DOHH2 (cell line): ENCODE measurements around the gene MYO1B.

Experiments
- H3F3A ChIP-seq: fragments of 200-600 bp; sonication (generic), shearing (Covaris generic); 2 replicates; pipeline ENCODE4 v1.6.0; 2016; ENCODE audit warnings: antibody characterized with exemption, mild to moderate bottlenecking; ENCODE audit not compliant: control insufficient read depth, insufficient read depth
- H3K27ac ChIP-seq: fragments of 200-600 bp; sonication (generic); 2 replicates; pipeline ENCODE4 v1.5.1; 2014; ENCODE audit warnings: low read depth, mild to moderate bottlenecking, low read length, moderate library complexity
- H3K27me3 ChIP-seq: fragments of 200-600 bp; sonication (generic); 2 replicates; pipeline ENCODE4 v1.6.1; 2014; ENCODE audit warnings: mild to moderate bottlenecking, low read length, mixed read lengths; ENCODE audit not compliant: control insufficient read depth
- H3K36me3 ChIP-seq: fragments of 200-600 bp; sonication (generic); 2 replicates; pipeline ENCODE4 v1.6.1; 2014; ENCODE audit warnings: mild to moderate bottlenecking, low read length, moderate library complexity, mixed read lengths; ENCODE audit not compliant: control insufficient read depth
- H3K4me1 ChIP-seq: fragments of 200-600 bp; sonication (generic); 2 replicates; pipeline ENCODE4 v1.6.1; 2014; ENCODE audit warnings: mild to moderate bottlenecking, low read length, mixed read lengths; ENCODE audit not compliant: control insufficient read depth
- H3K4me2 ChIP-seq: fragments of 200-600 bp; sonication (generic); 2 replicates; pipeline ENCODE4 v1.6.0; 2014; ENCODE audit warnings: mild to moderate bottlenecking, low read length, moderate library complexity
- H3K4me3 ChIP-seq: fragments of 200-600 bp; sonication (generic); 2 replicates; pipeline ENCODE4 v1.5.1; 2014; ENCODE audit warnings: mild to moderate bottlenecking, low read length, mixed read lengths
- H3K79me2 ChIP-seq: fragments of 200-600 bp; sonication (generic); 2 replicates; pipeline ENCODE4 v1.6.1; 2014; ENCODE audit warnings: mild to moderate bottlenecking, low read length, mixed read lengths; ENCODE audit not compliant: control insufficient read depth
- H3K9me2 ChIP-seq: fragments of 200-600 bp; sonication (generic); replicated peaks from 2 replicates; pipeline ENCODE4 v1.6.1; 2014; ENCODE audit warnings: mild to moderate bottlenecking, low read length, mixed read lengths; ENCODE audit not compliant: control insufficient read depth
- H3K9me3 ChIP-seq: fragments of 200-600 bp; sonication (generic); 2 replicates; pipeline ENCODE4 v1.6.1; 2014; ENCODE audit warnings: antibody characterized with exemption, low read length, mixed read lengths; ENCODE audit not compliant: control insufficient read depth, insufficient read depth
- H4K20me1 ChIP-seq: fragments of 200-600 bp; sonication (generic); 2 replicates; pipeline ENCODE4 v1.6.0; 2014; ENCODE audit warnings: low read depth, mild to moderate bottlenecking, antibody characterized with exemption, low read length, moderate library complexity; ENCODE audit not compliant: control insufficient read depth, insufficient read depth
- EZH2phosphoT487 ChIP-seq: fragments of 200-600 bp; sonication (generic); IDR thresholded peaks from 2 replicates; pipeline ENCODE4 v1.6.1; 2017; ENCODE audit warnings: borderline replicate concordance, mild to moderate bottlenecking, antibody characterized with exemption, low read length, moderate library complexity, mixed read lengths
- TF ChIP-seq, protein P1 (sequence below): fragments of 200-600 bp; sonication (generic); IDR thresholded peaks from one replicate; pipeline ENCODE4 v1.5.1; 2014; ENCODE audit warnings: antibody characterized with exemption, mild to moderate bottlenecking, low read depth, low read length; ENCODE audit not compliant: poor library complexity, severe bottlenecking

MYO1B gene

DNA sequence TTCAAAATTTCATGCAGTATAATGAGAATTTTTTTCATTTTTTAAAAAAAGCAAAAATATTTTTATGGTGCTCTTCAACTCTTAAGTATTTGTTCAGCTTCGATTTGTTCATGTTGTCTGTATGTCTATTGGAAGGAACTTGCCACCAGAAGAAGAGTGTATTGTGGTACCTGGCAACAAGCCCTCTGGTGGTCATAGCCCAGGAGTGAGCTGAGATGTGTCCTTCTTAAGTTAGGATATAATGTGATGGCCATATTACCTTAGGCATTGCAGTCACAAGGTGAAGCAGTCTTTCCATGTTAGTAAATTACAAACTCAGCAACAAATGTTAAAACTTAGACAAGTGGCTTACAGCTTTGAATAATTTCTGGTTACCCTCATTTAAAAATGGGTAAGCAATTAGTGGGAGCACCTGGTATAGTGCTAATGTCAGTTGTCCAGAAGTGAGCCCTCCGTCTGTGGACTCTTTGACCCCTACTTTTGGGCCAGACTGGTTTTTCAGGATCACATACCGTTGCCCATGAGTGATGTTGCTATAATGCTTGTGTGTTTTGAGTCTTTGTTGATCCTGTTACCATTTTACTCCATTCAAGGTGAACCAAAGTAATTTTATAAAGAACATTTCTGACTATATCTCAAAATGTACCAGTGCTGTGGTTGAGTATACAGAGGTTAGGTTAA is 57.4 kb downstream of the MYO1B start:
- no peak overlapping the region for H3K4me3 ChIP-seq
- no peak overlapping the region for H3K4me2 ChIP-seq
- H3K36me3 ChIP-seq = no peaks in the 10 kb centered on the region
- H4K20me1 ChIP-seq = no peaks in the 10 kb centered on the region
- no peaks in the 10 kb centered on the region for H3K79me2 ChIP-seq
- no peaks in the 10 kb centered on the region for H3K27me3 ChIP-seq
- H3F3A ChIP-seq = no peaks in the 10 kb centered on the region
- H3K4me1 ChIP-seq = no peaks in the 10 kb centered on the region
- no peaks in the 10 kb centered on the region for H3K9me3 ChIP-seq
- H3K27ac ChIP-seq = no peak overlapping the region
- no peaks in the 10 kb centered on the region for H3K9me2 ChIP-seq
- TF ChIP-seq, protein P1, sequence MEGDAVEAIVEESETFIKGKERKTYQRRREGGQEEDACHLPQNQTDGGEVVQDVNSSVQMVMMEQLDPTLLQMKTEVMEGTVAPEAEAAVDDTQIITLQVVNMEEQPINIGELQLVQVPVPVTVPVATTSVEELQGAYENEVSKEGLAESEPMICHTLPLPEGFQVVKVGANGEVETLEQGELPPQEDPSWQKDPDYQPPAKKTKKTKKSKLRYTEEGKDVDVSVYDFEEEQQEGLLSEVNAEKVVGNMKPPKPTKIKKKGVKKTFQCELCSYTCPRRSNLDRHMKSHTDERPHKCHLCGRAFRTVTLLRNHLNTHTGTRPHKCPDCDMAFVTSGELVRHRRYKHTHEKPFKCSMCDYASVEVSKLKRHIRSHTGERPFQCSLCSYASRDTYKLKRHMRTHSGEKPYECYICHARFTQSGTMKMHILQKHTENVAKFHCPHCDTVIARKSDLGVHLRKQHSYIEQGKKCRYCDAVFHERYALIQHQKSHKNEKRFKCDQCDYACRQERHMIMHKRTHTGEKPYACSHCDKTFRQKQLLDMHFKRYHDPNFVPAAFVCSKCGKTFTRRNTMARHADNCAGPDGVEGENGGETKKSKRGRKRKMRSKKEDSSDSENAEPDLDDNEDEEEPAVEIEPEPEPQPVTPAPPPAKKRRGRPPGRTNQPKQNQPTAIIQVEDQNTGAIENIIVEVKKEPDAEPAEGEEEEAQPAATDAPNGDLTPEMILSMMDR = no peak
- no peak for TF ChIP-seq EZH2phosphoT487

DNA sequence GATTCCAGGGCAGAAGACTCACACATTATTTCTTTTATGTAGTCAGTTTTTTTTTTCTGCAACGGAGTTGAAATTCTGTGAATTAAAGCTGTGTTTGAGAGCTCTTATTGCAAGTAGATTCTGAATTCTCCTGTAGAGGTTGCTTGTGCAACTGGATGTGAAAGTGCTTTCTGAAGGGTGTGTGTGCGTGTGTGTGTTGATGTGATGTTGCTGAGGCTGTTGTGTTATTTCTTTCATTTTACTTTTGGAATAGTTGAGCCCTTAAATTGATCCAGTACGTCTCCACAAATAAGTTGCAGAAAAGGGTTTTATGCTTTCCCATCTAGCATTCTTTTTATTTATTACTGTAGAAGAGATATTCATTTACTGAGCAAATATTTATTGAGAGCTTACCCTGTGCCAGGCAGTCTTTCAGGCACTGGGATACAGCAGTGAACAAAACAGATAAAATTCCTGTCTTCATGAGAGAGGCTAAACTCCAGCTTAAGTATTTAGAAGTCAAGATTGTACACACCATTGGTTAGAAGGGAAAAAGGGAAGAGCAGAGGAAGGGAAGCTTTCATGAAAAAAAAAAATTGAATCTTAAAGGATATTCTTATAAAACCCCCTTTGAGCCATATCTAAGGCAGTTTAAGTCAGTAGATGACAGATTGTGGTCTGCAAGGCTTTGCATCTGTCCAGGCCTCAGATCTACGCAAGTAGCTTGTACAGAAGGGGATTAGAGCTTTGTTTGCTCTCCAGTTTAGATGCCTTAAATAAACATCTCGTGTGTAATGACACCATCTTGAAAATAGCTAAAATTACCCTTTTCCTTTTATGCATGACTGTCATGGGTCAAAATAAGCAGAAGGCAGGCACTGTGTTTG is 58.2 kb downstream of the MYO1B start:
- no peaks in the 10 kb centered on the region for H3K9me2 ChIP-seq
- no peak overlapping the region for H3K27ac ChIP-seq

DNA sequence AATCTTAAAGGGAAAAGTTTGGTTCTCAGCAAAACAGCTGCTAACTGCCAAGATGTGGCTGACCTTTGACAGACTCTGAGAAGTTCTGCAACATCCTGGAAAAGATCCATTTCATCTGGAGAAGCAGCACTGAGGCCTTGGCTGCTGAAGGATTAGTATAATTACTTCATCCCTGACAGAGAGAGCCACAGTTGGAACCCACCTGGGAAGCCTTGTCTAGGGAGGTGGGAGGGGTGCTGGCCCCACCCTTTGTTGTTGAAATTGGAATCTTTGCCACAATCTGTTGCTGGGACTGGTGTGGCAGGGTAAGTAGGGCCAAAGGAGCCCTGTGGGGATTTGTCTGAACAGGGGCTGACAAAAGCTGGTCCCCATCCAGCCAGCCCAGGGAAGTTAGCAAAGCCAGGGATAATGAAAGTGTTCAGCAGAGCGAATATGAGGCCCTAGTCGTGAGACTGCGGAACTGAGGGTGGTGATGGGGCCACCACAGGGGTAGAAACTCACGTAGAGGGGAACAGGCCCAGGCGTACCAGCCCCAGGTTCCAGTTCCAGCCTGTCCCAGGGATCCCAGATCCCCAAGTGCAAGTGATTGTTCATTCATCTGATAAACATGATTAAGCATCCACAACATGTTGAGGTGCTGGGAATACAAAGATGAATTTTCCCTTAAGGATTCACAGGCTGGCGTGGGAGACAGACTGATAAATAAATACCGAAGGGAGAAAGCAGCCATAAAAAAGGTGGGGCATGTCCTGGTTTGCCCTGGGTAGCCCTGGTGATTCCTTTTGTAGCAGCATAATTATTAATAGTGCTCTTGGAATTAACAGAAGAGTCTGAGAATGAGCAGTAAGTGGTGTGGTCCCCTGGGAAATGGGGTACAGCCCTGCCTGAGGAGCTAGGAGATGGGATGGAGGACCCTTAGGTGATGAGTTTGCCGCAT is 60.0 kb downstream of the MYO1B start:
- no peaks in the 10 kb centered on the region for H3K27me3 ChIP-seq
- H3K79me2 ChIP-seq = no peaks in the 10 kb centered on the region
- H3K4me1 ChIP-seq = no peaks in the 10 kb centered on the region
- H3K4me2 ChIP-seq = no peak overlapping the region
- H3K9me2 ChIP-seq = no peaks in the 10 kb centered on the region
- H4K20me1 ChIP-seq = no peaks in the 10 kb centered on the region
- H3F3A ChIP-seq = no peaks in the 10 kb centered on the region
- no peaks in the 10 kb centered on the region for H3K36me3 ChIP-seq
- no peak overlapping the region for H3K27ac ChIP-seq
- H3K9me3 ChIP-seq = no peaks in the 10 kb centered on the region
- TF ChIP-seq EZH2phosphoT487 = no peak
- TF ChIP-seq, protein P1 = no peak
- H3K4me3 ChIP-seq = no peak overlapping the region

More for the DNA sequence above, 58.2 kb downstream of the MYO1B start:
- TF ChIP-seq EZH2phosphoT487 = no peak
- TF ChIP-seq, protein P1 = no peak
- Histone ChIP-seq H3K4me3 (no peak overlapping the region), H4K20me1 (no peaks in the 10 kb centered on the region), H3K36me3 (no peaks in the 10 kb centered on the region), H3K27me3 (no peaks in the 10 kb centered on the region), H3K79me2 (no peaks in the 10 kb centered on the region), H3K4me1 (no peaks in the 10 kb centered on the region), H3K4me2 (no peak overlapping the region), H3K9me3 (no peaks in the 10 kb centered on the region), H3F3A (no peaks in the 10 kb centered on the region)
